NCI-H1930 (cell line): ENCODE measurements around the gene STXBP5L.
"Not testable (repeated sequence)": the region's sequence is repeated elsewhere in the genome, so short reads cannot be mapped to it uniquely, and the experiment has no call there.

Experiments used
- DNase-seq, 2 experiments: peaks; one replicate each; lab custom pipeline; 2025; lab: John Stamatoyannopoulos, UW

Gene STXBP5L

DNA sequence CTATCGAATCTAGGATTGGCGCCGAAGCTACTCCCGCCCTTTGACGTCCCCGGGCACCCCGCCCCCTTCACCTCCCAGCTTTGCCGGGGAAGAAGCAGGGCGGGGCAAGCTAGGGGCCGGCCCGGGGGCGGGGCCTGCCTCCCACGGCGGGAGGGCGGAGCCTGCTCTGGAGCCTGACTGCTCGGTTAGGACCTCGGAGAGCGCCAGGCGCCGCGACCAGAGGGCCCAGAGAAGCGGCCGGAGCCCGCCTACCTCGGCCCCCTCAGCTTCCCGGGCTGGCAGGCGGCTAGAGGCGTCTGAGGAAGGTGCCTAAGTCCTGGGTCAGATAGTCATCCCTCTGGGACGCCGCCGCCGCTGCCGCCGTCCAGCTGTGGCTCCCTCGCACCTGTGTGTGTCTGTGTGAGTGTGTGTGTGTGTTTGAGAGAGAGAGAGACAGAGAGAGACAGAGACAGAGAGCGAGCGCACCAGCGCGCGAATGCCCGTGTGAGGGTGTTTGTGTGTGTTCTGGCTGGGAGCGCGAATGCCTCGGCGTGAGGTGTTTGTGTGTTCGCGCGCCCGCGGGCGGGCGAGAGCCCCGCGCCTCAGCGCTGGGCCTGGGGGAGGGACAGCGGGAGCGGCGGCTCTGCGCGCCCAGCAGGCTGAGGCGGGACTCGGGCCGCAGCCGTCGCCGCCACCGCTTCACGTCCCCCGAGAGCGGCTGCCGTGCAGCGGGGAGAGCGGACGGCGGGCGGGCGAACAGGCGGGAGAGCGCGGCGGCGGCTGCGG is at the start of gene STXBP5L:
Gene STXBP5L, plus strand, starts transcription at position 176 of the 765 bp plus-strand sequence. CDS start 1,374 bp downstream, outside the sequence.
- peak; percentile 86 to 95 for DNase-seq

DNA sequence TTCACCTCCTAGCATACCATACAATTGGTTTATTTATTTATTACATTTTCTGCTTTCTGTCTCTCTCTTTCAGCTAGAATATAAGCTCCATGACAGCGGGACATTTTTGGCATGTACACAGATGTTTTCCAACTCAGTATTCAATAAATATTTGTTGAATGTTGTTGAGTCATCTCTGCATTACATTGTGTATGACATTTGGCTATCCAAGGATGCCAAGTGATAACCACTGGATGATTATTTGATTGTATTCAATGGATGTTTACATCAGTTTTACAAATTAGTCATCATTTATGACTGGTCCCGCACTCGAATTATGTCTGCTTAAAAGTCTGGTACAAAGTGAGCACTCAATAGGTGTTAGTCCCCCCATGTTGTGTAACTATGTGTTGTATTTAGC is 49.5 kb upstream of the STXBP5L start:
- no peak for DNase-seq

DNA sequence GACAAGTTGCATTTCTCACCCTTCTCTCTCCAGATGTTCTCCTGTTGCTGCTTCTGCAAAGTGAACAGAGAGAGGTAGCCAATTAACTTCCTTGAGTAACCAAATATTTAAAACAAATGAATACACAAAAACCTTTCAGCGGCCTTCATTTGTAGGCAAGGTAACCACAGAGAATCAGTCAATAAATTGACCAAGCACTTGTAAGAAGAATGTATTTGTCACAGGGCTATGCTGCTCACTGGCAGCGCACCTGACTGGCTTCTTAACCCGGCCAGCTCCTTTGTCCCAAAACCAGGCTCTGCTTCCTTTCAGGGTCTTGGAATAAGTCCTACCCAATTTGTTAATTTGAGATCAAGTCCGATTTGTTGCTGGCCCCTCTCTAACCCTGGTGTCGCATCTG is 43.5 kb upstream of the STXBP5L start:
- DNase-seq = no peak

DNA sequence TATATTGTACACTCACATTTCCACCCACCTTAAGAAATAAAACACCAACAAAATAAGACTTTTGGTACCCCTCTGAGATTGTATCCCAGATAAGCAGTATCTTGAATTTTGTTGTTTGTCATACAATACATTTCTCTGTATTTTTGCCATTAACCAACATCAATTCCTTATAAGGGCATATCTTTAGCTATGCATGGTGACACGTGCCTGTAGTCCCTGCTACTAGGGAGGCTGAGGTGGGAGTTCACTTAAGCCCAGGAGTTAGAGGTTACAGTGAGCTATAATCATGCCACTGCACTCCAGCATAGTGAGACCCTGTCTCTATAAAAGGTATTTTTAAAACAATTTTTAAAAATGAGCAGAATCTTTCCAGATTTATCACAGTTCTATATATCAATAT is 32.5 kb upstream of the STXBP5L start:
- no peak for DNase-seq

DNA sequence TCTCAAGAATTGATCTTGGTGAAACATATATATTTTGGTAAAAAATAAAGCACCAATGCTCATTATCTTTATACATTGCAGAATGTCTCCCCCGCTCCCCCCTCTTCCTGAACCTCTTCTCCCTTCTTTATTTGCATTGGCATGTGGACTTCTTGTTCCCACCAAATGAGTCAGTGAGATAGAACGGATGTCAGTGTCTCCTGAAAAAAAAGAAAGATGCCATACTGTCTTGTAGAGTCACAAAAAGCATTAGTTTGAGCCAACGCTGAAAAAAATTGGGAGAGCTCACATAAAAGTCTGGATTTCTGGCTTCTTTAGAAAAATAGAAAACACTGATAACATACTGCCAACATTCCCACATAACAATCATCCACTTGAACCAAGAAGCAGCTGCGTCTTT is 32.0 kb upstream of the STXBP5L start:
- DNase-seq = no peak

DNA sequence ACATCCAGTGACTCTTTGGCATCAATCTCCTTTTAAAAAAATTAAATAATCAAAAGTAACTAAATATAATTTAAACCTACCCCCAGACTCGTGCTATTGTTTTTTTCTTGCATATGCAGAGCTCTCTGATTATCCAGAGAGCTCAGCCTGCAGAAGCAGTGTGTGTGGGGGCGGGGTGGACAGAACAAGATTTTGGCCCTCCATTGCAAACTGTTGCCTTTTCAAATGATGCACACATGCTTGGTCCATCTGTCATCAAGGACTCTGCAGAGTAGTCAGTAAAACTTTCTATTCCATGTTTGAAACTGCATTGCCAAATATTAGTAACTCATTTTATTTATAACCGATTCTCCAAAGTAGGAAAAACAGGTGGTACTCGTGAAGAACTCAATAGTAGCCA is 28.6 kb upstream of the STXBP5L start:
- DNase-seq = no peak

DNA sequence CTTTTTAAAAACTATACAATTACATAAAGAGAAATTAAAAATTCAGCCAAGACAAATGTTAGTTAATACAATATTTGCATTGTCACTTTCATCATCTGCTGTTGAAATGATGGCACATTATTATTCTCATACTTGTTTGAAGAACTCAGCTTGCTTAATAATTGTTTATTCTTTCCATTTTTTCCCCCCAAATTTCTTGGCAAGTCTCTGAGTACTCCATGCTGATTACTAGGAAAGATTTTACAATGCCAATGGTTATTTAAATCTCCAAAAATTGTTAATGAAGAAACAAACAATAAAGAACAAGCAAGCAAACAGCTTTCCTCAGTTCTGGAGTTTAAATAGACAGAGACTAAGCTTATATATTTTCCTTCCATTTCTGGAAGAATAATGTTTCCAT is 15.1 kb upstream of the STXBP5L start:
- DNase-seq = no peak

DNA sequence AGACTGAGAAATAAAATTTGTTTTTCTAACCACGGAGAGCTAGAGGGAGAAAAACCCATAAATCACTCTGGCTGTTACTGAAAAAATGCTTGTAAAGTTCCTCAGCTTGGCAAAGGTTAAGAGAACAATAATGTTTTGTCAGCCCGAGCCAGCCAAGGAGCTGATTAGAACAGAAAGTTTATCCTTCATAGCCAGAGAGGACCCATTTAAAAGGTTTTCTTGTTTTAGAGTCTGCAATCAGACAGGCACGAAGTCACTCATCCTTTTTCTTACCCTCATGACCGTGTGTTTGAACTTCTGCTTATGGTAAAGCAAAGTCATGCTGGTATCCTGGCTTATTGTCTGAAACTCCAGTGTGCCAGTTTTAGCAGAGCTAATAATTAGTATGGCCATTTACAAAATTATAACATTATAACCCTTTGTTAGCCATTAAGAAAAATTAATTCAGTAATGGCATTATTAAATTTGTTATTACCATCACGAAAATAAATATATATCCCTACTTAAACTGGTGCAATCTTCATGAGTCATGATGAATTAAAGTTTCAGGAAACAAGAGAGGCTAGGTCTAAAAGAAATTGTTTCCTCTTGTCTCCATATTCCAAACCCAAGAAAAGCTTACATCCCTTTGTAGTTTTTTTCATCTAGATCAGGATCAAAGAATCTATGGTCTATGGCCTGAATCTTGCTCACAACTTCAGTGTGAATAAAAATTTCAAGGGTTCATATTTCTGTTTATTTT is 13.5 kb upstream of the STXBP5L start:
- no peak for DNase-seq

DNA sequence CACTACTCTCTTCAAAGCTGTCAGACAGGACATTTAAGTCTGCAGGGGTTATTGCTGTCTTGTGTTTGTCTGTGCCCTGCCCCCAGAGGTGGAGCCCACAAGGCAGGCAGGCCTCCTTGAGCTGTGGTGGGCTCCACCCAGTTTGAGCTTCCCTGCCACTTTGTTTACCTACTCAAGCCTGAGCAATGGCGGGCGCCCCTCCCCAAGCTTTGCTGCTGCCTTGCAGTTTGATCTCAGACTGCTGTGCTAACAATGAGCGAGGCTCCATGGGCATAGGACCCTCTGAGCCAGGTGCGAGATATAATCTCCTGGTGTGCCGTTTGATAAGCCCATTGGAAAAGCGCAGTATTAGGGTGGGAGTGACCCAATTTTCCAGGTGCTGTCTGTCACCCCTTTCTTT is 6.3 kb upstream of the STXBP5L start:
- not testable (repeated sequence) for DNase-seq

DNA sequence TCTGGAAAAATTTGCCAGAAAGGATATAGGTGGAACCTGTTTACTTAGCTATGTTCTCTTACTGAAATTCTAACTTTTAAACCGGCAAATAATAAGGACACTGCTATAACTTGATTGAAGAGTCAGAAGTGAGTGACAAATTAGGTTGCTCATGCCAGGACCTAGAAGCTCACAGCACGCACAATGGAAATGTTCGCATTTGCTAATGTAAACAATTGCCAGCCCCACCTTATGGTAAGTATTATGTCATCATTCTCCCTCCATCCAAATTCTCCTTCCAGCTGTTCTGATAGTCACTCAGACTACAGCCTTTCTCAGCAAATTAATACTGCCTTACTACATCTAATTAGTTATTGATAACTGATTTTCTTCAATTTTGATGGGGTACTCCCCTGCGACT is 4.8 kb upstream of the STXBP5L start:
- DNase-seq = no peak

DNA sequence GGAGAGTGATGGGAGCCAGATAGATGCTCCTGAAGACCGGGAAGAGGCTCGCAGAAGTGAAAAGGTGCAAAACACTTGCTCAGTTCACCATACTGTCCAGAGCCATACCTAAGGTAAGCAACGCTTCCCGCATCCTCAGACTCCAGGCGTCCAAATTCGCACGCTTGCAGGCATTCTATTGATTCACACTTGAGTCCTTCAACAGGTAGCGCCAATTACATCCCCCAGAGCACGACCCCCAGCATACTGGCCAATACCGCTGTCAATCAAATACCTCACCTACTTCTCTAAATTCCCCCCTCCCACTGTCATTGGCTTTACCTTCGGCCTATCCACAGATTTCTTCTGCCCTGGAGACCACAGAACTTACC is 361 bp upstream of the STXBP5L start:
- DNase-seq = no peak

DNA sequence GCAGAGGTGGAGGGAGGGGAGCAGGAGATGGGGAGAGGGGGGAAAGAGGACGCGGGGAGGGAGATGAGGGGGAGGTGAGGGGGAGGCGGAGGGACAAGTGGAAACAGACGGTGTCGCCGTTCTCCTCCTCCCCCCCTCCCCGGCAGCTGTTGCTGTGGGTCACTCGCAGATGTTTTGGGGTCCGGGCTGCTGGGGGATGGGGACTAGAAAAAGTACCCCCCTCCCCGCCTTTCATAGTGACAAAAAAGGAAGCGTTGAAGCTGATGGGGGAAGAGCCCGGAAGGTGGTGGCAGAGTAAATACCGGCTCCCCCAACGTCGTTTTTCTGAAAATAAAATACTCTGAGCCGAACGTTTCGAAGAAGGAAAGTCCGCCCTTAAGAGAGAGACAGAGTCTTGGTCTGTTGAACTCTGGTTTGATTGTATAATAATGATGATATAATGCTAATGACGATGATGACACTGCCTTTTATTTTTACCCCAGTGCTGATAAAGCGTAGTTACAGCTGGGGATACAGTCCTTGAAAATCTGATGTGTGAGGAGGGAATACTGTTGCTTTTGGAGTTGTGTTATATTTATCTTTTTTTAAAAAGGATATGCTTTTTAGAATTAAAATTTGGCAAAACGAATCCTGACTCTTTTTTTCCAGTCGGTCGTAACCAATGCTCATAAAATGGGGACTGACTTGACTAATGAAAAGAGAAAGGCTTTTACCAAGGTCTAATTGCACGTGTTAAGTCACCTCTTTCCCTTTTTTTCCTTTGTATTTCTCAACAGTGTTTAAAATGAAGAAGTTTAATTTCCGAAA is 993 bp downstream of the STXBP5L start:
- no peak for DNase-seq

DNA sequence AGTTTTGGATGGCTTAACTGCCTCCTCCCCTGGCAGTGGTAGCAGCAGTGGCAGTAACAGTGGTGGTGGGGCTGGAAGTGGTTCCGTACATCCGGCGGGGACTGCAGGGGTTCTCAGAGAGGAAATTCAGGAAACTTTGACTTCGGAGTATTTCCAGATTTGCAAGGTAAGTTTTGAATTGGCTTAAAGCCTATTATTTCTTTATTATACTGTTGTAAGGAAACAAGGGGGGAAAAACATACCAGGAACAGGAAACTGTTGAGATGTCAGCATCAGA is 1.5 kb downstream of the STXBP5L start:
- no peak for DNase-seq

DNA sequence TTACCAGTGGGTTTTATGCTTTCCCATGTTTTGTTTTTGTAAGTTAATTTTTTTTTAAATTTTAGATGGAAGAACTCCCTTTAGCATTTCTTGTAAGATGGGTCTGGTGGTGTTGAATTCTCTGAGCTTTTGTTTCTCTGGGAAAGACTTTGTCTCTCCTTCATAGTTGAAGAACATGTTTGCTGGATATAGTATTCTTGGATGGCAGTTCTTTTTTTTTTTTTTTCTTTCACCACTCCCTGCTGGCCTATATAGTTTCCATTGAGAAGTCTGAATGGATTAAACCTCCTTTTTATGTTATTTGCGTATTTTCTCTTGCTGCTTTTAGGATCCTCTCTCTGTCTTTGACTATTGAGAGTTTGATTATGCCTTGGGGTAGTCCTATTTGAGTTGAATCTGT is 18.1 kb downstream of the STXBP5L start:
- no peak for DNase-seq

DNA sequence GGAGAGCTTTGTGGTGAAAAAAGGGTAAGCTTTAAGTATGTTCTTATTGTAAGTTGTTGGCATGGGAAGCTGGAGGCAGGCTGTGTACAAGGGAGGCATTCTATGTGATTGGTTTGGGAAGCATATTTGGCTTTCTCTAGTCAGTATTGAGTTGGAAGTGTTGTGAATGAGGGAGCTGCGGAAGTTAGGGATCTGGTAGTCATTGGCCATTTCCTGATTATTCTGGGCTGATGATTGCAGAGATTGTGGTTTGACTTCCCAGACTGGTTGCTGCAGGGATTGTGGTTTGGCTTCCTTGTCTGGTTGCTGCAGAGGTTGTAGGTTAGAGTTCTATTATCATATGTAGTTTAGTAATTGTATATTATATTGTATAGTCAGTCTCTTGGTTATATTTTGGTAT is 21.0 kb downstream of the STXBP5L start:
- no peak for DNase-seq

DNA sequence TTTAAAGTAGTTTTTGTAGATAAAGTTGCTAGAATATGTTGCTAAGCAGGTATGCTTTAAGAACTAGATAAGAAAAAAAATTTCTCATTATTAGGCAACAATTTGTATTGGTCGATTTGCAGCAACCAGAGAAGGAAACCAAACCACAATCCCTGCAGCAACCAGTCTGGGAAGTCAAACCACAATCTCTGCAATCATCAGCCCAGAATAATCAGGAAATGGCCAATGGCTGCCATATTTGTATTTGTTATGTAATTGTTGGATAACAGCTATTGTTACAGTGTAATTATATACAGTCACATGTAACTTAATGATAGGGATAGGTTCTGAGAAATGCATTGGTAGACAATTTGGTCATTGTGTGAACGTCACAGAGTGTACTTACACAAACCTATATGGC is 23.6 kb downstream of the STXBP5L start:
- DNase-seq = no peak

DNA sequence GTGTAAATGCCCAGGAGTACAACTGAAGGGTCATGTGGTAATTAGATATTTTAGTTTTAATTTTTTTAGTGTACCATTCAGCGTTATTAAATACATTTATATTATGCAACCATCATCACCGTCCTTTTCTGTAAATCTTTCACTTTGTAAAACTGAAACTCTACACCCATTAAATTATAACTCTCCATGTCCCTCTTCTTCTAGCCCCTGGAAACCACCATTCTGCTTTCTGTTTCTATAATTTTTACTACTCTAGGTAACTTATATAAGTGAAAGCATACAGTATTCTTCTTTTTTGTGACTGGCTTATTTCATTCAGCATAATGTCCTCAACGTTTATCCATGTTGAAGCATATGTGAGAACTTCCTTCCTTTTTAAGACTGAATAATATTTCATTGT is 48.1 kb downstream of the STXBP5L start:
- DNase-seq = no peak

DNA sequence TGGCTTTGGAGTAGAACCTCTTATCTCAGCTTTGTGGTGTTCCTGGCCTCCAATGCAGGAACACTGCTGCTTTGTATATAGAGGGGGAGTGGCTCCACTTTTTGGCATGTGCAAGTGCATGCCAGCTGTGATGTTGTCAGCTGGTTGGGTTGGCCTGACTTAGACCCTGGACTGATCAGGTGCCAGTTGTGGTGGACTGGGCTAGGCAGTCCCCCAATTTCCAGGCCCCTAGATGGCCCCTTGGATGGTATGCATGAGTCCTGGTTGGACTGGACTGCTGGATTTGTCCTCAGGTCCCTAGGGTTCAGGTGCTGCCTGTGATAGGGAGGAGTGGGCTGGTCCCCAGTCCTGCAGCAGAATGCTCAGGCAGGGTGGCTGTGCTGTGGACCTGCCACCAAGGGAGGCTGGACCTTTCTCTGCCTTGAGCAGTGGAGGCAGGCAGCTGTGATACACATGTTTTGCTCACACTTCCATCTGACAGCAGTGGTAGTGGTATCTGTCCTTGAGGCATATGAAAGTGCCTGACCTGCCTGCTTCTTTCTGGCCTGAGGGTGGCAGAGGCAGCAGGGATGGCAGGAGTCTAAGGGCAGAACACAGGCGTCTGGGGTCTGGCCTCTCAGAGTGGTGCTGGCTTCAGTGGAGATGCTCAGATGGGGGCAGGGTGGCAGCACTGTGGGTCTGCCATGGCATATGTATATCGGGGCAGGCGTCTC is 74.8 kb downstream of the STXBP5L start:
- DNase-seq = no peak

DNA sequence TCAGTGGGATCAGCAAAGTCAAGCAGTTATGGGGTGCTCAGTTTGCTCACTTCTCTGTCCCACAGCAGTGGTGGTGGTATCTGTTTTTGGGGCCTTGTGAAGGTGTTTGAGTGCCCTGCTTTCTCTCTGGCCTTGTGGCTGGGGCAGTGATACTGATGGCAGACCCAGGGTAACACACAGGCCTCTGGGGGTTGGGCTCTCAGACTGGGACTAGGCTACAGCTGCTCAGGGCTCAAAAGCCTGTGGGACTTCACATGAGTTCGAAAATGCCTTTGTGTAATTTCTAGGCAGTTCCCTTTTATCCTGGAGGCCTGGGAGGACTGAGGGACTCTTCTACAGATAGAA is 75.3 kb downstream of the STXBP5L start:
- no peak for DNase-seq

DNA sequence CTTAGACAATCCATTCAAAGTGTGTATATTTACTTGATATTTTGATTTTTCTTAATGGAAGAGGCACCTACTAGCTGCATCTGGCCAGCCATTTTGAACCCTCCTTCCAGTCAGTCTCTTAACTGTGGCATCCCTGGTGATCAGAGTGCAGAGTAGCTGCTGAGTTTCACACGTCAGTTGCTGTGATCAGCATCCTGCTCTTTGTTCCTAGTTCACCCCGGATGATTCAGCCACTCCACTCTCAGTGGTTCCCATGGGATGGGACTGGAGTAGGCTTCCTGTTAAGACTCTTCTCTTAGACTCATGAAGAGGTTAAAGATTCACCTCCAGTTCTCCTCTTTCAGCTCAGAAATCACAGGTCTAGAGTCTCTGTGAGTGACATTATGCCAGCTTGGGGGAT is 75.8 kb downstream of the STXBP5L start:
- no peak for DNase-seq

DNA sequence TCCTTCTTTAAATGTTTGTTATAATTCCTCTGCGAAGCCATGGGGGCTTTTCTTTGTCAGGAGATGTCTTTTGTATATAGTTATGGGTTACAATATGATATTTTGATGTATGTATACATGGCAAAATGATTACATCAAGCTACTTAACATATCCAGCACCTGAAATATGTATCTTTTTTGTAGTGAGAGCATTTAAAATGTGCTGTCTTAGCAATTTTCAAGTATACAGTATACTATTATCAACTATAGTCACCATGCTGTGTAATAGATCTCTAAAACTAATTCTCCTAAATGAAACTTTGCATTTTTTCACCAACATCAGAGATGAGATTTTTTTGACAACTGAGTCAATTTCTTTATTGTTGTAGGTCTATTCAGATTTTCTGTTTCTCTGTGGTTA is 77.2 kb downstream of the STXBP5L start:
- no peak for DNase-seq

DNA sequence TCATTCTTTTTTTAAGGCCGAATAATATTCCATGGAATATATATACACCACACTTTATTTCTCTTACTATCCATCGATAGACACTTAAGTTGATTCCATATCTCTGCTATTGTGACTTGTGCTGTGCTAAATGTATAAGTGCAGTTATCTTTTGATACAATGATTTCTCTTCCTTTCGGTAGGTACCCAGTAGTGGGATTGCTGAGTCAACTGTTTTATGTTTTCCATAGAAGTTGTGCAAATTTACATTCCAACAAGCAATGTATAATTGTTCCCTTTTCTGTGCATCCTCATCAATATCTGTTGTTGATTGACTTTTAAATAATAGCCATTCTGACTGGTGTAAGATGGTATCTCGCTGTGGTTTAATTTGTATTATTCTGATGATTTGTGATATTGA is 81.0 kb downstream of the STXBP5L start:
- DNase-seq = no peak

DNA sequence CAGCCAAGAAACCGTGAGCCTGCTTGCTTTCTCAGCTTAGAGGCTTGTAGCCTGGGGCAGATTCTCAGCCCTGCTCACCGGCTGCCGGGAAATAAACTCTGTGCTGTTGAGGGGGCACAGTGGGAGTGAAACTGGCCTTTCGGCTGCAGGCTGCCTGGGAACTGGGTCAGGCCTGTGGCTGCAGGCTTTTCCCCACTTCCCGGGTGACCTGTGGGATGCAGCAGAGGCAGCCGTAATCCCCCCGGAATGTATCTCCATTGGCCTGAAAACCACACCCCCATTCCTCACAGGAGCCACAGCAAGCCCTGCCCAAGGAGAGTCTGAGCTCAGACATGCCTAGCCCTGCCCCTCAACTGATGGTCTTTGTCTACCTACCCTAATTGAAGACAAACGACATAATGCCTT is 110.9 kb downstream of the STXBP5L start:
- DNase-seq = no peak
